K562 (cell line): ENCODE data around the gene ITM2B. TPM values are rescaled to one million over a fixed set of nuclear protein-coding genes. Genes with fewer than 3 reads are reported as not detected.

Source experiments
- ATAC-seq: fragments of 200-7000 bp; cut with Tn5 transposase; 3 replicates; pipeline ENCODE4 v1.9.1; 2020; ENCODE audit warnings: moderate library complexity
- BruUV-seq: library from RNA; stranded (reverse); fragments of 400-500 nt; replicated peaks from 2 replicates; lab custom pipeline; 2021; lab: Mats Ljungman, UMichigan
- CTCF ChIA-PET: fragments of 300-600 bp; formaldehyde crosslinking; extraction: SDS; loops from one replicate; lab custom pipeline; 2021; ENCODE audit warnings: low intra/inter-chr PET ratio; lab: Yijun Ruan, JAX
- POLR2A ChIA-PET: fragments of 300-600, 350-650 bp; sonication (Branson Sonifier 250); formaldehyde crosslinking; extraction: SDS; loops from one replicate; lab custom pipeline; 2021; ENCODE audit warnings: antibody characterized with exemption, inconsistent platforms; lab: Yijun Ruan, JAX
- DNase-seq, 4 experiments: peaks; one replicate each; pipeline versions ENCODE4 v3.0.0 to v3.0.0-alpha.2; 2011 to 2018; ENCODE audit warnings: low spot score in 3 of 4, mixed read lengths in 3 of 4; ENCODE audit errors: extremely low read depth in 1 of 4
- FAIRE-seq: peaks from 2 replicates; lab custom pipeline; 2011; peaks lifted over from hg19 to GRCh38; lab: Jason Lieb, UNC
- H2AFZ ChIP-seq: 2 replicates; pipeline ENCODE4 v1.6.0; 2011; ENCODE audit warnings: low read depth, low read length, control low read depth, inconsistent platforms
- H3K27ac ChIP-seq: fragments of 200-600 bp; 3 replicates; pipeline ENCODE4 v1.8.0; 2011; ENCODE audit warnings: low read depth, mild to moderate bottlenecking, control low read depth, inconsistent platforms, low read length, moderate library complexity, mixed read lengths; ENCODE audit errors: extremely low read depth
- H3K27me3 ChIP-seq, 2 experiments: fragments of 300-600 bp in 1 of 2; 2 replicates in 1 of 2; 3 replicates in 1 of 2; pipeline versions ENCODE4 v1.6.0 to v1.8.0; 2011; ENCODE audit warnings: inconsistent platforms in 2 of 2, low read length in 2 of 2, mild to moderate bottlenecking in 1 of 2, mixed read lengths in 1 of 2, moderate library complexity in 1 of 2; ENCODE audit not compliant: control insufficient read depth in 2 of 2, insufficient read depth in 2 of 2
- H3K36me3 ChIP-seq: fragments of 300-600 bp; 3 replicates; pipeline ENCODE4 v1.8.0; 2011; ENCODE audit warnings: mild to moderate bottlenecking, low read length, inconsistent platforms; ENCODE audit not compliant: control insufficient read depth, insufficient read depth
- H3K4me1 ChIP-seq, 2 experiments: fragments of 200-600 bp in 1 of 2; replicated peaks in 1 of 2; 2 replicates in 1 of 2; 3 replicates in 1 of 2; pipeline versions ENCODE4 v1.5.1 to v1.8.0; 2011; ENCODE audit warnings: inconsistent platforms in 2 of 2, low read length in 2 of 2, mild to moderate bottlenecking in 1 of 2, mixed read lengths in 1 of 2, moderate library complexity in 1 of 2; ENCODE audit not compliant: control insufficient read depth in 2 of 2, insufficient read depth in 2 of 2
- H3K4me2 ChIP-seq: 2 replicates; pipeline ENCODE4 v1.6.1; 2011; ENCODE audit warnings: low read length, control low read depth, inconsistent platforms, mixed read lengths; ENCODE audit not compliant: insufficient read depth
- H3K4me3 ChIP-seq: fragments of 200-600 bp; sonication (generic), shearing (Covaris generic); 2 replicates; pipeline ENCODE4 v1.5.1; 2016; ENCODE audit warnings: control low read depth, inconsistent platforms
- H3K79me2 ChIP-seq: fragments of 200-600 bp; 3 replicates; pipeline ENCODE4 v1.8.0; 2011; ENCODE audit warnings: low read length, inconsistent platforms; ENCODE audit not compliant: control insufficient read depth, insufficient read depth
- H3K9ac ChIP-seq, 2 experiments: 2 replicates each; pipeline versions ENCODE4 v1.6.0 to v1.6.1; 2011; ENCODE audit warnings: low read depth in 2 of 2, low read length in 2 of 2, control low read depth in 1 of 2, inconsistent platforms in 1 of 2, mild to moderate bottlenecking in 1 of 2, mixed read lengths in 1 of 2; ENCODE audit not compliant: insufficient read depth in 1 of 2
- H3K9me1 ChIP-seq: one replicate; pipeline ENCODE4 v1.6.0; 2011; ENCODE audit warnings: inconsistent platforms, mild to moderate bottlenecking, low read length, moderate library complexity; ENCODE audit not compliant: control insufficient read depth, insufficient read depth
- H3K9me3 ChIP-seq: replicated peaks from 2 replicates; pipeline ENCODE4 v1.5.1; 2011; ENCODE audit warnings: low read depth, low read length, inconsistent platforms; ENCODE audit not compliant: control insufficient read depth, insufficient read depth
- H4K20me1 ChIP-seq: replicated peaks from 2 replicates; pipeline ENCODE4 v1.6.1; 2011; ENCODE audit warnings: low read length, inconsistent platforms, mixed read lengths; ENCODE audit not compliant: control insufficient read depth, insufficient read depth
- CBX5 ChIP-seq: IDR thresholded peaks from 2 replicates; pipeline ENCODE4 v1.6.1; 2014; ENCODE audit warnings: low read depth, borderline replicate concordance
- ETS1 ChIP-seq: conservative IDR thresholded peaks from 2 replicates; pipeline ENCODE4 v1.6.1; 2011; ENCODE audit warnings: low read depth, mild to moderate bottlenecking, low read length; ENCODE audit not compliant: control insufficient read depth
- ETV1 ChIP-seq: fragments of 450-650 bp; conservative IDR thresholded peaks from 2 replicates; pipeline ENCODE4 v1.6.1; 2016; ENCODE audit warnings: missing genetic modification characterization, control low read depth, low read depth, missing compliant biosample characterization
- FOS ChIP-seq: IDR thresholded peaks from 3 replicates; pipeline ENCODE4 v1.6.1; 2011; ENCODE audit not compliant: insufficient read length; ENCODE audit errors: extremely low read depth
- NFXL1 ChIP-seq: fragments of 450-650 bp; formaldehyde crosslinking; IDR thresholded peaks from 2 replicates; pipeline ENCODE4 v1.4.0; 2021; ENCODE audit warnings: mild to moderate bottlenecking
- NFYB ChIP-seq: IDR thresholded peaks from 2 replicates; pipeline ENCODE4 v1.6.1; 2011; ENCODE audit warnings: mild to moderate bottlenecking, moderate library complexity; ENCODE audit not compliant: insufficient read length; ENCODE audit errors: extremely low read depth
- NKRF ChIP-seq: fragments of 450-650 bp; IDR thresholded peaks from 2 replicates; pipeline ENCODE4 v1.6.1; 2016; ENCODE audit warnings: borderline replicate concordance
- SETDB1 ChIP-seq: IDR thresholded peaks from one replicate; pipeline ENCODE4 v1.6.1; 2012; ENCODE audit warnings: low read length, control low read depth, inconsistent platforms
- SMARCA4 ChIP-seq: fragments of 450-650 bp; IDR thresholded peaks from 2 replicates; pipeline ENCODE4 v1.6.1; 2016
- TRIM24 ChIP-seq, 2 experiments: fragments of 450-650 bp; IDR thresholded peaks; 2 replicates each; pipeline ENCODE4 v1.6.1; 2016
- ZBTB7A ChIP-seq: IDR thresholded peaks from 2 replicates; pipeline ENCODE4 v1.6.1; 2011; ENCODE audit warnings: low read depth, mild to moderate bottlenecking, low read length, moderate library complexity, borderline replicate concordance; ENCODE audit not compliant: control insufficient read depth
- ZEB2 ChIP-seq: fragments of 450-650 bp; IDR thresholded peaks from 2 replicates; pipeline ENCODE4 v1.6.1; 2016
- ZNF133 ChIP-seq: fragments of 250-450 bp; sonication (Bioruptor Pico); IDR thresholded peaks from 2 replicates; pipeline ENCODE4 v1.4.0; 2020; ENCODE audit warnings: mild to moderate bottlenecking
- ZNF253 ChIP-seq: fragments of 250-450 bp; sonication (Bioruptor Pico); conservative IDR thresholded peaks from 2 replicates; pipeline ENCODE4 v1.6.1; 2021; ENCODE audit warnings: mild to moderate bottlenecking
- ZNF311 ChIP-seq: fragments of 250-450 bp; sonication (Bioruptor Pico); IDR thresholded peaks from 2 replicates; pipeline ENCODE4 v1.4.0; 2020; ENCODE audit warnings: mild to moderate bottlenecking, moderate library complexity
- ZNF316 ChIP-seq: fragments of 450-650 bp; IDR thresholded peaks from 2 replicates; pipeline ENCODE4 v1.6.1; 2016
- ZNF41 ChIP-seq: fragments of 250-450 bp; sonication (Bioruptor Pico); conservative IDR thresholded peaks from 2 replicates; pipeline ENCODE4 v1.4.0; 2020; ENCODE audit warnings: mild to moderate bottlenecking
- ZNF444 ChIP-seq: fragments of 250-450 bp; sonication (Bioruptor Pico); IDR thresholded peaks from 2 replicates; pipeline ENCODE4 v1.4.0; 2020; ENCODE audit warnings: mild to moderate bottlenecking, moderate library complexity
- WGBS: fragments of 100-300 bp; shearing (Covaris generic); methylation state at CpG from one replicate; pipeline ENCODE4 v1.1.6; 2016; ENCODE audit warnings: low coverage, mixed read lengths; ENCODE audit not compliant: insufficient coverage; ENCODE audit errors: missing lambda C conversion rate; 5-methylcytosine and 5-hydroxymethylcytosine counted together
- in situ Hi-C: fragments of 300-500 bp; cut with MboI; formaldehyde crosslinking; loops from 4 replicates; pipeline ENCODE4 v1.15.0; 2018; ENCODE audit warnings: inconsistent platforms, mixed read lengths
- intact Hi-C: fragments of 100-400 bp; cut with micrococcal nuclease; formaldehyde crosslinking; loops from 2 replicates; pipeline ENCODE4 v1.14.2; 2022
- polyA plus RNA-seq, 8 experiments: library from polyadenylated mRNA; depleted of rRNA in 4 of 8; stranded (reverse) in 5 of 8; unstranded in 3 of 8; fragments of >200 nt; fragmentation: Nextera tagmentation in 2 of 8; fragmentation: Illumina TruSeq in 1 of 8; extraction: Ambion mirVana in 2 of 8; extraction: Trizol in 1 of 8; gene quantifications; 2 replicates each; pipeline versions ENCODE4 v1.2.1 to v1.2.3, GENCODE V29; 2011 to 2014; ENCODE audit warnings: inconsistent platforms in 1 of 8, missing spikeins in 1 of 8
- total RNA-seq, 7 experiments: library from RNA; depleted of rRNA in 6 of 7; stranded (reverse); fragments of >200 nt in 6 of 7; fragmentation: Illumina TruSeq in 2 of 7; extraction: Trizol in 2 of 7; gene quantifications; 2 replicates each; pipeline versions ENCODE4 v1.2.1 to v1.2.3, GENCODE V29; 2011 to 2021; ENCODE audit warnings: low replicate concordance in 1 of 7

ITM2B gene
- total and polyA plus RNA-seq, 9 of the 15 experiments (the other 6 are each of a cell fraction or from before 2014, with no cell fraction given), result 22.0 to 83.8 (median 45.0) TPM

- TF ChIP-seq NKRF (no peak), NFXL1 (CRISPR knock-in tag) (no peak), ZBTB7A (no peak), ZNF316 (no peak), TRIM24 (IDR thresholded peaks at IDR 0.05) (no peak), ZNF444 (CRISPR knock-in tag) (no peak), NFYB (no peak)
These were observed 62.3 kb downstream of the ITM2B start (continued) for GRCh38 chr13:48295271-48295670.

- in situ Hi-C loops (no loop called here), intact Hi-C loops (loop anchor here (10.0 kb wide), 1 partner anchor 172 kb away; no protein-coding TSS in a partner anchor)
- Histone ChIP-seq H3K9me3 (no peaks in the 10 kb centered on the region), H3K4me1 (peaks cover 0 to 5% of the 10 kb centered on the region in 2 experiments; a peak in 1 of 5 replicates), H3K9ac (no peak overlapping the region), H3K79me2 (no peaks in the 10 kb centered on the region), H2AFZ (0 out of 2 replicates have a peak overlapping the region, but pooled peaks have one; percentile 11), H4K20me1 (no peaks in the 10 kb centered on the region), H3K4me2 (no peak overlapping the region), H3K36me3 (no peaks in the 10 kb centered on the region), H3K4me3 (no peak overlapping the region), H3K9me1 (no peaks in the 10 kb centered on the region), H3K27me3 (no peaks in the 10 kb centered on the region), H3K27ac (no peak overlapping the region)
- no peak for ATAC-seq
- CTCF ChIA-PET, result no interaction called here
- FAIRE-seq, result no peak
- POLR2A ChIA-PET, result no interaction called here
- BruUV-seq, result no TSS peak
- WGBS, result 28% methylated on average over 2 of the region's 2 CpGs
- no peak for TF ChIP-seq ETS1
- TF ChIP-seq ZNF253 (CRISPR knock-in tag), result no peak
- no peak for TF ChIP-seq FOS
- no peak for TF ChIP-seq SETDB1
- no peak for TF ChIP-seq ZNF311 (CRISPR knock-in tag)
- TF ChIP-seq ZNF133 (CRISPR knock-in tag), result no peak
- TF ChIP-seq ZEB2, result no peak
- TF ChIP-seq SMARCA4, result no peak
- no peak for TF ChIP-seq ETV1 (tag)
- TF ChIP-seq ZNF41 (CRISPR knock-in tag), result no peak
- TF ChIP-seq CBX5, result no peak
- TF ChIP-seq, all 486 proteins: peak for 0
- no peak for DNase-seq
These were observed 63.5 kb downstream of the ITM2B start for GRCh38 chr13:48296528-48296927.
